CD4-positive, alpha-beta memory T cell (primary cell): ENCODE measurements around the gene PRM2. TPM values are rescaled to one million over a fixed set of nuclear protein-coding genes. Genes with fewer than 3 reads are reported as not detected.

Source experiments
- CTCF ChIA-PET: fragments of 350-600 bp; sonication (Branson Sonifier 250); formaldehyde crosslinking; loops from one replicate; lab custom pipeline; 2021; ENCODE audit warnings: inconsistent platforms; ENCODE audit not compliant: partially characterized antibody; lab: Charles Lee
- POLR2A ChIA-PET: fragments of 350-600 bp; sonication (Branson Sonifier 250); formaldehyde crosslinking; loops from one replicate; lab custom pipeline; 2021; ENCODE audit not compliant: partially characterized antibody; lab: Charles Lee
- DNase-seq, 5 donors: peaks; one replicate each; pipeline versions ENCODE4 v3.0.0 to v3.0.0-alpha.2; 2020 to 2022; ENCODE audit warnings: mixed read lengths in 1 of 5
- H3K27ac ChIP-seq: one replicate; pipeline ENCODE4 v1.7.0; 2013; ENCODE audit warnings: low read depth, low read length
- H3K27me3 ChIP-seq: 2 replicates; pipeline ENCODE4 v1.7.0; 2013; ENCODE audit warnings: mild to moderate bottlenecking, low read length, moderate library complexity; ENCODE audit not compliant: insufficient read depth
- H3K36me3 ChIP-seq: 2 replicates; pipeline ENCODE4 v1.7.0; 2013; ENCODE audit warnings: mild to moderate bottlenecking, low read length, moderate library complexity; ENCODE audit not compliant: insufficient read depth
- H3K4me1 ChIP-seq: 2 replicates; pipeline ENCODE4 v1.7.0; 2013; ENCODE audit warnings: mild to moderate bottlenecking, low read length, moderate library complexity; ENCODE audit not compliant: insufficient read depth
- H3K4me3 ChIP-seq, 2 donors: one replicate each; pipeline ENCODE4 v1.7.0; 2013; ENCODE audit warnings: low read length in 2 of 2, mild to moderate bottlenecking in 1 of 2
- H3K9me3 ChIP-seq, 2 donors: one replicate each; pipeline ENCODE4 v1.7.0; 2013; ENCODE audit warnings: low read length in 2 of 2, control low read depth in 1 of 2; ENCODE audit not compliant: control insufficient read depth in 1 of 2
- H3K27ac Mint-ChIP-seq, 7 donors: one replicate each; pipeline ENCODE4 v1.8.0; 2020 to 2021; ENCODE audit warnings: mixed read lengths in 7 of 7, mild to moderate bottlenecking in 6 of 7, inconsistent platforms in 3 of 7, moderate library complexity in 3 of 7
- H3K27me3 Mint-ChIP-seq, 2 donors: one replicate each; pipeline ENCODE4 v1.8.0; 2020 to 2021; ENCODE audit warnings: mixed read lengths in 2 of 2
- H3K36me3 Mint-ChIP-seq, 2 donors: one replicate each; pipeline ENCODE4 v1.8.0; 2020 to 2021; ENCODE audit warnings: mixed read lengths in 2 of 2, inconsistent platforms in 1 of 2, mild to moderate bottlenecking in 1 of 2
- H3K4me1 Mint-ChIP-seq, 4 donors: one replicate each; pipeline ENCODE4 v1.8.0; 2020 to 2021; ENCODE audit warnings: mixed read lengths in 4 of 4, mild to moderate bottlenecking in 1 of 4
- H3K4me3 Mint-ChIP-seq, 8 donors: one replicate each; pipeline ENCODE4 v1.8.0; 2020 to 2021; ENCODE audit warnings: mixed read lengths in 8 of 8, mild to moderate bottlenecking in 7 of 8, moderate library complexity in 6 of 8, inconsistent platforms in 3 of 8
- H3K9me3 Mint-ChIP-seq, 8 donors: one replicate each; pipeline ENCODE4 v1.8.0; 2020 to 2021; ENCODE audit warnings: mixed read lengths in 8 of 8, mild to moderate bottlenecking in 5 of 8, inconsistent platforms in 3 of 8, moderate library complexity in 1 of 8
- intact Hi-C: fragments of 100-400 bp; cut with micrococcal nuclease; formaldehyde crosslinking; loops from one replicate; pipeline ENCODE4 v1.15.1; 2023
- polyA plus RNA-seq, 2 donors: library from polyadenylated mRNA; unstranded; fragments of 300-500 nt; fragmentation: Illumina TruSeq; gene quantifications; one replicate each; pipeline ENCODE4 v1.2.3, GENCODE V29; 2021
- total RNA-seq, 2 experiments: library from RNA; stranded (reverse); gene quantifications; one replicate each; pipeline ENCODE4 v1.2.3, GENCODE V29; 2021

The PRM2 gene
- total and polyA plus RNA-seq, 4 experiments from 2014 or later: not detected

DNA sequence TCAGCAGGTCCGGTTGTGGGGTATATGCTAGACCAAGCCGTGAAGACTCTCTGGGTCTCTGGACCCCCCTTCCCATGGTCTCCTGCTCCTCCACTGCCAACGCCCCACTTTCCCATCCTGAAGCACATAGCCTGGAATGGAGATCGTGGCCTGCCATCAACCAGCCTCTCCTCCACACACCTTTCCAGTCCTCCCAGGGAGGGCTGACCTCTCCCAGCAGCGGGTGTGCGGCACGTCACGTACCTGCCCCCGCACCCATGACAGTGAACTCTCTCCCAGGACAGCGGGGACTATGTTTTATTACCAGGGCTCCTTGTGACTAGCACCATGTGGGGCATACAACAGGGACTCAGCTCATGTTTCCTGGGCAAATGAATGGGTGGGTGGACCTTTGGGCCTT, 4.7 kb downstream of the PRM2 start:
- Histone ChIP-seq H3K4me1 (no peaks in the 10 kb centered on the region), H3K4me3 (no peak overlapping the region), H3K27me3 (no peaks in the 10 kb centered on the region), H3K9me3 (no peaks in the 10 kb centered on the region), H3K36me3 (no peaks in the 10 kb centered on the region), H3K27ac (no peak overlapping the region)
- Mint-ChIP-seq H3K36me3 (no peaks in the 10 kb centered on the region), H3K27ac (no peak overlapping the region), H3K4me1 (no peaks in the 10 kb centered on the region), H3K4me3 (no peak overlapping the region), H3K27me3 (no peaks in the 10 kb centered on the region), H3K9me3 (no peaks in the 10 kb centered on the region)
- DNase-seq: no peak
- intact Hi-C loops: no loop called here
- CTCF ChIA-PET: interaction anchor here (1.0 to 1.5 kb wide), 3 partner anchors 9 to 308 kb away, joined by 3 to 5 read pairs (median 4); no protein-coding TSS in a partner anchor
- POLR2A ChIA-PET: no interaction called here

DNA sequence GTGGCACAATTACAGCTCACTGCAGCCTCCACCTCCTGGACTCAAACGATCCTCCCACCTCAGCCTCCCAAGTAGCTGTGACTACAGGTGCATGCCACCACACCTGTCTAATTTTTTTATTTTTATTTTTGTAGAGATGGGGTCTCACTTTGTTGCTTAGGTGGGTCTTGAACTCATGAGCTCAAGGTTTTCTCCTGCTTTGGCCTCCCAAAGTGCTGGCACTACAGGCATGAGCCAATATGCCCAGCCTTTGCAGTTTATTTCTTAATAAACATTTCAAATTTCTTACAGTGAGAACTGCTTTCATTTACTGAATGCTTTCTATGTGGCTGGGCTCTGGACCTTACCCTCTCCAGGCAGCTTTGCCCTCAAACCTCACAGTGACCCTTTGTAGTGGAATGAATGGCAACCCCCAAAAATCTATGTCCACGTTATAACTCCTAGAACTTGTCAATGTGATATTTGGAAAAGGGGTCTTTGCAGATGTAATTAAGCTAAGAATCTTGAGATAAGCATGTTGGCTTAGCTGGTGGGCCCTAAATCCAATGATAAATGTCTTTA, 5.6 kb downstream of the PRM2 start:
- ChIA-PET POLR2A (no interaction called here), CTCF (interaction anchor here (1.0 to 1.5 kb wide), 3 partner anchors 8 to 307 kb away, joined by 3 to 5 read pairs (median 4); no protein-coding TSS in a partner anchor)

GRCh38 chr16:11268921-11269375, 7.3 kb downstream of the PRM2 start, which contains the start of gene TNP2:
Gene TNP2 (minus strand): TSS chr16:11269325. CDS start chr16:11269262, 63 bp downstream.
- ChIA-PET POLR2A (interaction anchor here (1.1 to 2.7 kb wide), 6 partner anchors 9 to 217 kb away, joined by 3 to 15 read pairs (median 4); partner anchors contain the start of gene SOCS1), CTCF (interaction anchor here (0.9 to 1.4 kb wide), 2 partner anchors 11 to 303 kb away, joined by 3 to 6 read pairs; no protein-coding TSS in a partner anchor)
- Histone ChIP-seq H3K9me3 (no peaks in the 10 kb centered on the region), H3K27ac (no peak within 1 kb of the TSS), H3K36me3 (no peaks in the 10 kb centered on the region), H3K4me3 (no peak within 1 kb of the TSS), H3K27me3 (no peaks in the 10 kb centered on the region), H3K4me1 (peaks cover 8% of the 10 kb centered on the region)
- intact Hi-C loops: no loop called here
- Mint-ChIP-seq H3K36me3 (no peaks in the 10 kb centered on the region), H3K9me3 (no peaks in the 10 kb centered on the region), H3K27me3 (no peaks in the 10 kb centered on the region), H3K27ac (peak within 1 kb of the TSS in 2 of 7 donors; percentile 33 to 68), H3K4me1 (peaks cover 4 to 12% (median 7%) of the 10 kb centered on the region in 4 donors), H3K4me3 (no peak within 1 kb of the TSS)
- no peak for DNase-seq

More for the DNA sequence above, 5.6 kb downstream of the PRM2 start:
- no peaks in the 10 kb centered on the region for H3K4me1 Mint-ChIP-seq
- no peak for DNase-seq
- no peaks in the 10 kb centered on the region for H3K27me3 ChIP-seq
- H3K27ac ChIP-seq: no peak overlapping the region
- no peak overlapping the region for H3K4me3 Mint-ChIP-seq
- no peak overlapping the region for H3K27ac Mint-ChIP-seq
- no peaks in the 10 kb centered on the region for H3K36me3 Mint-ChIP-seq
- H3K9me3 ChIP-seq: no peaks in the 10 kb centered on the region
- no peaks in the 10 kb centered on the region for H3K9me3 Mint-ChIP-seq
- intact Hi-C loops: no loop called here
- no peaks in the 10 kb centered on the region for H3K27me3 Mint-ChIP-seq
- no peak overlapping the region for H3K4me3 ChIP-seq
- H3K36me3 ChIP-seq: no peaks in the 10 kb centered on the region
- no peaks in the 10 kb centered on the region for H3K4me1 ChIP-seq

GRCh38 chr16:11265124-11265523, 11.2 kb downstream of the PRM2 start:
- H3K27me3 ChIP-seq: no peaks in the 10 kb centered on the region
- peaks cover 16 to 30% (median 21%) of the 10 kb centered on the region in 4 donors for H3K4me1 Mint-ChIP-seq
- CTCF ChIA-PET: interaction anchor here (0.6 kb wide), 1 partner anchor 244 kb away, joined by 3 read pairs; no protein-coding TSS in a partner anchor
- H3K27ac ChIP-seq: no peak overlapping the region
- H3K27ac Mint-ChIP-seq: peak overlapping the region in 3 of 7 donors; percentile 27 to 62 (median 47)
- no peak overlapping the region for H3K4me3 ChIP-seq
- no peaks in the 10 kb centered on the region for H3K27me3 Mint-ChIP-seq
- H3K4me3 Mint-ChIP-seq: no peak overlapping the region
- H3K9me3 Mint-ChIP-seq: no peaks in the 10 kb centered on the region
- no peak for DNase-seq
- H3K36me3 ChIP-seq: no peaks in the 10 kb centered on the region
- intact Hi-C loops: no loop called here
- POLR2A ChIA-PET: interaction anchor here (2.0 to 3.2 kb wide), 2 partner anchors 8 to 10 kb away, joined by 4 to 20 read pairs; partner anchors contain the start of genes PRM3 and SOCS1
- peaks cover 21% of the 10 kb centered on the region for H3K4me1 ChIP-seq
- H3K9me3 ChIP-seq: no peaks in the 10 kb centered on the region
- no peaks in the 10 kb centered on the region for H3K36me3 Mint-ChIP-seq

GRCh38 chr16:11264155-11264832, 12.0 kb downstream of the PRM2 start:
- no peaks in the 10 kb centered on the region for H3K36me3 Mint-ChIP-seq

DNA sequence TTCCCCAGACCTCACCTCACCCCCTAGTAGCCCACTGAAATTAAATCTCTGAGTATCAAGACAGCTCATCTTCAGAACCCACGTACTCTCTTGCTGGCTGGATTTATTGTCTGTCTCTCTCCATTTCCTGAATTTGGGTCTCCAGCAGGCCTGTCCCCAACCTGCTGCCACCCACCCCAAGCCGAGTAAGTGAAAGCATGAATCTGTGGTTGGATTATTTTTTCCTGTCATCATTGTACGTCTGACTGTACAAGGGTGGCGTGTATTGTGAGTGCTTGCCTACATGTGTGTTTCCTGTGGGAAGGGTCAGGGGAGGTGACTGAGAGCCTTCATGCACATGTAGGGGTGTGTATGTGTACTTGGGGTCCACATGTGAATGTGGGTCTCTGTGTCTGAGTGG, 12.5 kb downstream of the PRM2 start:
- Mint-ChIP-seq H3K36me3 (no peaks in the 10 kb centered on the region), H3K9me3 (no peaks in the 10 kb centered on the region), H3K27me3 (no peaks in the 10 kb centered on the region), H3K4me1 (peaks cover 17 to 44% (median 26%) of the 10 kb centered on the region in 4 donors), H3K4me3 (peak overlapping the region in 7 of 8 donors; percentile 17 to 69 (median 56)), H3K27ac (peak overlapping the region; percentile 30 to 91 (median 86))
- H3K36me3 ChIP-seq: no peaks in the 10 kb centered on the region
- intact Hi-C loops: no loop called here
- ChIA-PET POLR2A (interaction anchor here (1.0 to 3.2 kb wide), 6 partner anchors 9 to 479 kb away, joined by 3 to 20 read pairs (median 5); partner anchors contain the start of genes PRM3, SOCS1 and TXNDC11), CTCF (interaction anchor here (0.9 to 1.6 kb wide), 6 partner anchors 39 to 300 kb away, joined by 3 to 5 read pairs (median 3); no protein-coding TSS in a partner anchor)
- no peaks in the 10 kb centered on the region for H3K9me3 ChIP-seq
- no peak overlapping the region for H3K4me3 ChIP-seq
- H3K27ac ChIP-seq: no peak overlapping the region
- DNase-seq: peak; percentile 49 to 68 (median 66)
- H3K27me3 ChIP-seq: no peaks in the 10 kb centered on the region
- H3K4me1 ChIP-seq: peaks cover 29% of the 10 kb centered on the region

More at GRCh38 chr16:11264155-11264832, 12.0 kb downstream of the PRM2 start:
- Histone ChIP-seq H3K27me3 (no peaks in the 10 kb centered on the region), H3K9me3 (no peaks in the 10 kb centered on the region), H3K36me3 (no peaks in the 10 kb centered on the region), H3K27ac (no peak overlapping the region), H3K4me1 (peaks cover 23% of the 10 kb centered on the region), H3K4me3 (no peak overlapping the region)
- no peaks in the 10 kb centered on the region for H3K27me3 Mint-ChIP-seq
- no peaks in the 10 kb centered on the region for H3K9me3 Mint-ChIP-seq
- ChIA-PET POLR2A (interaction anchor here (1.0 to 3.2 kb wide), 6 partner anchors 9 to 478 kb away, joined by 3 to 20 read pairs (median 5); partner anchors contain the start of genes PRM3, SOCS1 and TXNDC11), CTCF (interaction anchor here (0.9 to 1.6 kb wide), 5 partner anchors 39 to 301 kb away, joined by 3 to 5 read pairs (median 3); no protein-coding TSS in a partner anchor)
- peak overlapping the region; percentile 30 to 91 (median 86) for H3K27ac Mint-ChIP-seq
- H3K4me3 Mint-ChIP-seq: peak overlapping the region in 6 of 8 donors; percentile 17 to 69 (median 58)
- H3K4me1 Mint-ChIP-seq: peaks cover 17 to 38% (median 22%) of the 10 kb centered on the region in 4 donors
- DNase-seq: no peak
- intact Hi-C loops: no loop called here
